ENCODE measurements around the gene POU6F2. TPM values are rescaled to one million over a fixed set of nuclear protein-coding genes. Genes with fewer than 3 reads are reported as not detected.

The POU6F2 gene
- total RNA-seq (2021) (not detected in 2 replicates), Bru-seq, nascent RNA (percentile 0 among the genes with signal in this experiment), BruChase-seq, experiment 1, labeled RNA remaining after a 2-hour chase (percentile 0 among the genes with signal in this experiment), BruChase-seq, experiment 2, labeled RNA remaining after a 6-hour chase (percentile 0 among the genes with signal in this experiment)
- long read RNA-seq: 0 reads

DNA sequence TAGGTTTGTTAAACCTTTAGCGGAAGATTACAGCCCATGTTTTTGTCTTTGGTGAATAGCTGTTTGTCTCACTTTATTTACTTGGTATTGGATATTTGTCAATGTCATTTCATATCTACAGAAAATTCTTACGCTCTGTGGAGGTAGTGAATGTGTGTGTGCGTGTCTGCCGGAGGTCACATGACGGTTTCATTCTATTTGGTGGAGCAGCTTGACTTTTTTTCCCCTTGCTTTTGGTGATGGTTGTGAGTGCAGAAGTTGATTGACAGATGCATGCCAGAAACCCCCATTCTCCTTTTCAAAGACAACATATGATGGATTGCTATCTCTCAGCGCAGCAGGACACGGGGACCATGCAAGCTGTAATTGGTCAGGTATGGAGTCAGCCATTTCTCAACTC, at the start of gene POU6F2:
Gene POU6F2 (plus strand): TSS at position 225 of the 400 bp plus-strand sequence. CDS start 45 bp downstream, at position 270.
- no peaks in the 10 kb centered on the region for H3K4me1 ChIP-seq (ENCODE audit: insufficient read depth, low read length, poor library complexity, severe bottlenecking)
- intact Hi-C loops (cut with micrococcal nuclease; ENCODE audit: unreplicated experiment): no loop called here
- TF ChIP-seq EZH2 (IDR thresholded peaks at IDR 0.05; ENCODE audit: borderline replicate concordance, low read depth, low read length, poor library complexity, severe bottlenecking) (no peak), CTCF (conservative IDR thresholded peaks at IDR 0.05; ENCODE audit: low read depth, low read length) (no peak)
- BruUV-seq (replicated peaks): no TSS peak
- no peaks in the 10 kb centered on the region for H3K9me3 ChIP-seq (ENCODE audit: low read depth, low read length, poor library complexity, severe bottlenecking)
- no peak within 1 kb of the TSS for H3K4me3 ChIP-seq (ENCODE audit: low read depth, low read length, poor library complexity, severe bottlenecking)
- CTCF ChIA-PET: no interaction called here
- DNase-seq (ENCODE audit: low spot score): no peak
- POLR2A ChIA-PET (ENCODE audit: low non-redundant PET): no interaction called here
- H3K27ac ChIP-seq (ENCODE audit: low read depth, low read length, poor library complexity, severe bottlenecking): no peak within 1 kb of the TSS
- peaks cover 99% of the 10 kb centered on the region for H3K27me3 ChIP-seq (replicated peaks; ENCODE audit: insufficient read depth, low read depth, low read length, poor library complexity)
- H3K36me3 ChIP-seq (ENCODE audit: insufficient read depth, low read length, poor library complexity, severe bottlenecking): no peaks in the 10 kb centered on the region

DNA sequence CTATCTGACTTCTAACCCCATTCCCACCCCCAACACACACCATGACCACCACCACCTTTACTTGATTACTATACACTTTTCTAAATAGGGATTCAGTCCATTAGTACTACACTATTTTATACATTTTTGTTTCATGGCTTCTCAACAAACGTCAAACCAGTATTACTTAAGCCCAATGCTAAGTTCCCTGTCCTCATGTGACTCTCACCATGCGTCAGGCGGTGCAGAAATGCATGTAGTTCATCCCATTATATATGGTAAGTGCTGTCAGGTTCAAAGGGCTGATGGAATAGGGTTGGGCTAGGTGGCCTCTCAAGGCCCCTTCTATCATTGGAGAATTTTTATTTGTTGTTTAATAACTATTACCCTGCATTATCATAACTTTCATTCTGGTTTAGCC, 49.2 kb upstream of the POU6F2 start:
- POLR2A ChIA-PET (ENCODE audit: low non-redundant PET): no interaction called here
- Histone ChIP-seq H3K9me3 (ENCODE audit: low read depth, low read length, poor library complexity, severe bottlenecking) (no peaks in the 10 kb centered on the region), H3K4me3 (ENCODE audit: low read depth, low read length, poor library complexity, severe bottlenecking) (no peak overlapping the region), H3K27ac (ENCODE audit: low read depth, low read length, poor library complexity, severe bottlenecking) (no peak overlapping the region), H3K27me3 (replicated peaks; ENCODE audit: insufficient read depth, low read depth, low read length, poor library complexity) (no peaks in the 10 kb centered on the region), H3K36me3 (ENCODE audit: insufficient read depth, low read length, poor library complexity, severe bottlenecking) (no peaks in the 10 kb centered on the region), H3K4me1 (ENCODE audit: insufficient read depth, low read length, poor library complexity, severe bottlenecking) (peaks cover 11% of the 10 kb centered on the region)
- intact Hi-C loops (cut with micrococcal nuclease; ENCODE audit: unreplicated experiment): no loop called here
- DNase-seq (ENCODE audit: low spot score): no peak
- CTCF ChIA-PET: no interaction called here
- TF ChIP-seq EZH2 (IDR thresholded peaks at IDR 0.05; ENCODE audit: borderline replicate concordance, low read depth, low read length, poor library complexity, severe bottlenecking): no peak
- TF ChIP-seq CTCF (conservative IDR thresholded peaks at IDR 0.05; ENCODE audit: low read depth, low read length): no peak
- no TSS peak for BruUV-seq (replicated peaks)

- intact Hi-C loops (cut with micrococcal nuclease; ENCODE audit: unreplicated experiment): loop anchor here (5.0 kb wide), 2 partner anchors 533 to 588 kb away; no protein-coding TSS in a partner anchor
Observed at GRCh38 chr7:38929460-38930171, 48.1 kb upstream of the POU6F2 start.

More at GRCh38 chr7:38929460-38930171, 48.1 kb upstream of the POU6F2 start:
- CTCF ChIA-PET: no interaction called here
- H3K27ac ChIP-seq (ENCODE audit: low read depth, low read length, poor library complexity, severe bottlenecking): peak overlapping the region; percentile 26
- no peaks in the 10 kb centered on the region for H3K36me3 ChIP-seq (ENCODE audit: insufficient read depth, low read length, poor library complexity, severe bottlenecking)
- H3K27me3 ChIP-seq (replicated peaks; ENCODE audit: insufficient read depth, low read depth, low read length, poor library complexity): no peaks in the 10 kb centered on the region
- H3K9me3 ChIP-seq (ENCODE audit: low read depth, low read length, poor library complexity, severe bottlenecking): no peaks in the 10 kb centered on the region
- no peak overlapping the region for H3K4me3 ChIP-seq (ENCODE audit: low read depth, low read length, poor library complexity, severe bottlenecking)
- DNase-seq (ENCODE audit: low spot score): peak; percentile 72
- no peak for TF ChIP-seq EZH2 (IDR thresholded peaks at IDR 0.05; ENCODE audit: borderline replicate concordance, low read depth, low read length, poor library complexity, severe bottlenecking)
- no peak for TF ChIP-seq CTCF (conservative IDR thresholded peaks at IDR 0.05; ENCODE audit: low read depth, low read length)
- POLR2A ChIA-PET (ENCODE audit: low non-redundant PET): no interaction called here
- peaks cover 15% of the 10 kb centered on the region for H3K4me1 ChIP-seq (ENCODE audit: insufficient read depth, low read length, poor library complexity, severe bottlenecking)
- no TSS peak for BruUV-seq (replicated peaks)

Data from A673 (cell line).